ENCODE results near the gene STRN. TPM values are rescaled to one million over a fixed set of nuclear protein-coding genes. Genes with fewer than 3 reads are reported as not detected.

Gene STRN
- total and polyA plus RNA-seq, 2 experiments from 2014 or later, result 6.5 to 12.1 TPM

DNA sequence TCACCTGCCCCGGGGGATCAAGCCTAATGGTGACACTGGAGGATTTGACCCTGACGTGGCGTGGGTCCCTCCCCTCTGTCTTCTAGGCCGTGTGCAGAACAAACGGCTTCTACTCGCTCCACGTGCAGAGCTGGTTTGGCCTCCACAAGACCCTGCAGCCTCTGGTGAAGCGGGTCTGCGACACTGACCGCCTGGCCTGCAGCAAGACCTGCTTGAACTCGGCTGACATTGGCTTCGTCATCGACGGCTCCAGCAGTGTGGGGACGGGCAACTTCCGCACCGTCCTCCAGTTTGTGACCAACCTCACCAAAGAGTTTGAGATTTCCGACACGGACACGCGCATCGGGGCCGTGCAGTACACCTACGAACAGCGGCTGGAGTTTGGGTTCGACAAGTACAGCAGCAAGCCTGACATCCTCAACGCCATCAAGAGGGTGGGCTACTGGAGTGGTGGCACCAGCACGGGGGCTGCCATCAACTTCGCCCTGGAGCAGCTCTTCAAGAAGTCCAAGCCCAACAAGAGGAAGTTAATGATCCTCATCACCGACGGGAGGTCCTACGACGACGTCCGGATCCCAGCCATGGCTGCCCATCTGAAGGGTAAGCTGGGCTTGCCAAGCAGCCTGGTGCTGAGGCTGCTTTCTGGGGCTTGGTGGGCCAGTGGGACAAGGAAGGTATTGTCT is 157.8 kb downstream of the STRN start:
- TF ChIP-seq EZH2phosphoT487 (IDR thresholded peaks at IDR 0.05; ENCODE audit: insufficient read depth, low read depth) (no peak), EZH2 (IDR thresholded peaks at IDR 0.05; ENCODE audit: insufficient read depth, poor library complexity, severe bottlenecking) (no peak)
- 87 to 88% methylated on average over 34 to 35 of the region's 35 CpGs for WGBS, 2 experiments (ENCODE audit: low coverage in 1 of 2, low lambda C conversion rate in 2 of 2, missing lambda C conversion rate in 2 of 2)
- Histone ChIP-seq H3K4me1 (ENCODE audit: insufficient read depth) (no peaks in the 10 kb centered on the region), H3F3A (ENCODE audit: insufficient read depth) (no peaks in the 10 kb centered on the region), H3K79me2 (ENCODE audit: insufficient read depth) (no peaks in the 10 kb centered on the region), H3K4me2 (ENCODE audit: unreplicated experiment) (no peak overlapping the region), H3K4me3 (no peak overlapping the region), H3K27ac (no peak overlapping the region), H3K27me3 (replicated peaks; ENCODE audit: insufficient read depth) (0 out of 2 replicates have a peak, but pooled peaks cover under 1% of the 10 kb centered on the region), H3K36me3 (ENCODE audit: low read depth) (no peaks in the 10 kb centered on the region), H3K9me3 (ENCODE audit: low read depth) (no peaks in the 10 kb centered on the region), H3K9me2 (ENCODE audit: insufficient read depth) (no peaks in the 10 kb centered on the region), H4K20me1 (ENCODE audit: insufficient read depth) (no peaks in the 10 kb centered on the region), H3K9ac (no peak overlapping the region), H2AFZ (no peak overlapping the region)
- in situ Hi-C loops (cut with MboI), result no loop called here
- no peak for DNase-seq

DNA sequence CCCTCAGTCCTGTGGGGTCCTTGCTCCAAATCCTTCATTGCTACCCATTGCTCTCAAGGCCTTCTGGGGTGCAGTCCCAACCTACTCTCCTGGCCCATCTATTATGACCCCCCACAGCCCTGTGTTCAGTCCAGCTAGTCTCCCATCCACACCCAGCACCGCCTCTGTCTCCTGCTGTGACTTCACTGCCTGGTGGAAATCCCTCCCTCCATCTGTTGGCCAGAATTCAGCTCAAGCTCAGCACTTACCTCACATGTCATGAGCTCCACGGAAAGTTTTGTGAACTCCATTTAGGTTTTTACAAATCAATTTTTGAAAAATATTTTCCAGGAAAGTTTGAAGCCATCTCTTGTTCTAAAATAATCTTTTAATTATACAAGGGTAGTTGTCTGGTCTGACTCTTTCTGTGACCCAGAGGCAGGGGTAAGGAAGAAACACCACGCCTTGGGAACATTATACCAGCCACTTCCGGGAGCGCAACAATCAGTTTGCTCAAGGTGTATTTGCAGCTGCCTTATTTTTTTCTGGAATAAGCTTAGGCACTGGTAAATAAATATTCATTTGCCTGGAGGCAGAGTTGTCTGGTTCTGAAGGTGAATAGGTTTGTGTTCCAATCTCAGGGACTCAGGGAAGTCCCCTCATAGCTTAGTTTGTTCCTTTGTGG is 159.0 kb downstream of the STRN start:
- Histone ChIP-seq H3K27me3 (replicated peaks; ENCODE audit: insufficient read depth) (peaks cover 4% of the 10 kb centered on the region; the same call in 1 of the 2 replicates), H3K4me1 (ENCODE audit: insufficient read depth) (no peaks in the 10 kb centered on the region), H3K9me2 (ENCODE audit: insufficient read depth) (no peaks in the 10 kb centered on the region), H3K4me3 (no peak overlapping the region), H3K79me2 (ENCODE audit: insufficient read depth) (no peaks in the 10 kb centered on the region), H3F3A (ENCODE audit: insufficient read depth) (no peaks in the 10 kb centered on the region), H2AFZ (no peak overlapping the region), H4K20me1 (ENCODE audit: insufficient read depth) (no peaks in the 10 kb centered on the region), H3K4me2 (ENCODE audit: unreplicated experiment) (no peak overlapping the region), H3K36me3 (ENCODE audit: low read depth) (no peaks in the 10 kb centered on the region), H3K27ac (no peak overlapping the region), H3K9ac (no peak overlapping the region), H3K9me3 (ENCODE audit: low read depth) (no peaks in the 10 kb centered on the region)
- in situ Hi-C loops (cut with MboI), result no loop called here
- WGBS, 2 experiments (ENCODE audit: low coverage in 1 of 2, low lambda C conversion rate in 2 of 2, missing lambda C conversion rate in 2 of 2), result 64 to 70% methylated on average over 5 of the region's 5 CpGs
- no peak for DNase-seq
- TF ChIP-seq EZH2 (IDR thresholded peaks at IDR 0.05; ENCODE audit: insufficient read depth, poor library complexity, severe bottlenecking), result no peak
- no peak for TF ChIP-seq EZH2phosphoT487 (IDR thresholded peaks at IDR 0.05; ENCODE audit: insufficient read depth, low read depth)

DNA sequence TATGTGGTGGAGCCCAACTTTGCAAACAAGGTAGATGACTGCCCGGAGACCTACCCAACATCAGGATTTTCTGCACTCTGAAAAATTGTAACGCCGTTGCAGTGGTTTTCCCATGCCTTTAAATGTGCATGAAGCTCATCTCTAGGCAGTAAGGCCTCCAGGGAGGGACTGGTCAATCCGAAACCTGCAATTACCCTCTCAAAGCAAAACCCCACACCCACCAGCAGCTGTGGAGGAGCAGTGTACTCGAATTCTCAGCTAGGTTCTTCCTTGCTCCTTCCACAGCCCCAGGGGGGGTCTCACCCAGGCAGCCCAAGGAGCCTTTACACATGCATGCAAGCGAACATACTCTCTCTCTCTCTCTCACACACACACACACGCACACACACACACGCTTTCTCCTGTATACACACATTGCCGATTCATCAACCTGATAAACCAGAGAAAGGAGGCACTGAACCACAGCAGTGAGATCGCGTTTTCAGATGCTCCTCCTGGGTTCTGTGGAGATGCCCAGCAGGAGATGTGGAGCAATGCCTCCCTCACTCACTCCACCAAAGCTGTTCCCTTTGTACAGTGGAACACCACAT is 160.6 kb downstream of the STRN start:
- 81 to 82% methylated on average over 11 of the region's 11 CpGs for WGBS, 2 experiments (ENCODE audit: low coverage in 1 of 2, low lambda C conversion rate in 2 of 2, missing lambda C conversion rate in 2 of 2)
- Histone ChIP-seq H3K4me3 (no peak overlapping the region), H3K4me2 (ENCODE audit: unreplicated experiment) (no peak overlapping the region), H3F3A (ENCODE audit: insufficient read depth) (no peaks in the 10 kb centered on the region), H3K9me3 (ENCODE audit: low read depth) (no peaks in the 10 kb centered on the region), H4K20me1 (ENCODE audit: insufficient read depth) (no peaks in the 10 kb centered on the region), H3K9ac (no peak overlapping the region), H3K4me1 (ENCODE audit: insufficient read depth) (no peaks in the 10 kb centered on the region), H3K27ac (no peak overlapping the region), H3K9me2 (ENCODE audit: insufficient read depth) (no peaks in the 10 kb centered on the region), H3K36me3 (ENCODE audit: low read depth) (no peaks in the 10 kb centered on the region), H3K27me3 (replicated peaks; ENCODE audit: insufficient read depth) (peaks cover 4% of the 10 kb centered on the region; the same call in 1 of the 2 replicates), H2AFZ (no peak overlapping the region), H3K79me2 (ENCODE audit: insufficient read depth) (no peaks in the 10 kb centered on the region)
- in situ Hi-C loops (cut with MboI), result no loop called here
- TF ChIP-seq EZH2 (IDR thresholded peaks at IDR 0.05; ENCODE audit: insufficient read depth, poor library complexity, severe bottlenecking) (no peak), EZH2phosphoT487 (IDR thresholded peaks at IDR 0.05; ENCODE audit: insufficient read depth, low read depth) (no peak)
- no peak for DNase-seq

DNA sequence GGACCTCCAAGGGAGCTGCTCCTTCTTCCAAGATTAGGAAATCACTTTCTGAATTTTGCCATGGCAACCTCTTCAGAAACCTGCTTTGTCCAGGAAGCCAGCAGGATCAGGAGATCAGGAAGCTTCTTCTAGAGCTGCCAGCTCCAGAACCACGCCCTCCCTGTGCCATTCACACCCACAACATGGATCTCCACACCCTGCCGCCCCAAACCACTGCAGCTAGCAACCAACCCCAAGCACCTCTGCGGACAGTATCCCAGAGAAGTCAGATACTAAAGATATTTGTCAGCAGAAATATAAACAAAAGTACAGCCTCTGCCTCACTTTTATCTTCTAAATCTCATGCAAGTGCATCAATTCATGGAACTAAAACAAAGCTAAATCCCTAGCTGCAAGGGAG is 163.4 kb downstream of the STRN start:
- Histone ChIP-seq H3F3A (ENCODE audit: insufficient read depth) (no peaks in the 10 kb centered on the region), H3K4me1 (ENCODE audit: insufficient read depth) (no peaks in the 10 kb centered on the region), H3K9me2 (ENCODE audit: insufficient read depth) (no peaks in the 10 kb centered on the region), H4K20me1 (ENCODE audit: insufficient read depth) (no peaks in the 10 kb centered on the region), H2AFZ (no peak overlapping the region), H3K9ac (no peak overlapping the region), H3K79me2 (ENCODE audit: insufficient read depth) (no peaks in the 10 kb centered on the region), H3K4me3 (no peak overlapping the region), H3K9me3 (ENCODE audit: low read depth) (no peaks in the 10 kb centered on the region), H3K27ac (no peak overlapping the region), H3K36me3 (ENCODE audit: low read depth) (no peaks in the 10 kb centered on the region), H3K4me2 (ENCODE audit: unreplicated experiment) (no peak overlapping the region), H3K27me3 (replicated peaks; ENCODE audit: insufficient read depth) (peaks cover 4% of the 10 kb centered on the region; the same call in 1 of the 2 replicates)
- 42 to 49% methylated on average over 3 of the region's 3 CpGs for WGBS, 2 experiments (ENCODE audit: low coverage in 1 of 2, low lambda C conversion rate in 2 of 2, missing lambda C conversion rate in 2 of 2)
- no peak for DNase-seq
- TF ChIP-seq EZH2 (IDR thresholded peaks at IDR 0.05; ENCODE audit: insufficient read depth, poor library complexity, severe bottlenecking) (no peak), EZH2phosphoT487 (IDR thresholded peaks at IDR 0.05; ENCODE audit: insufficient read depth, low read depth) (no peak)
- in situ Hi-C loops (cut with MboI), result no loop called here
